Bladder microvascular endothelial cell (primary cell): ENCODE results near the gene RFESD. TPM values are rescaled to one million over a fixed set of nuclear protein-coding genes. Genes with fewer than 3 reads are reported as not detected.

Source experiments
- total RNA-seq: library from RNA; depleted of rRNA; stranded (reverse); fragments of >200 nt; gene quantifications from 2 replicates; pipeline ENCODE4 v1.2.3, GENCODE V29; 2014

Gene RFESD
- total RNA-seq, result 0.97 and 1.2 TPM in 2 replicates

DNA sequence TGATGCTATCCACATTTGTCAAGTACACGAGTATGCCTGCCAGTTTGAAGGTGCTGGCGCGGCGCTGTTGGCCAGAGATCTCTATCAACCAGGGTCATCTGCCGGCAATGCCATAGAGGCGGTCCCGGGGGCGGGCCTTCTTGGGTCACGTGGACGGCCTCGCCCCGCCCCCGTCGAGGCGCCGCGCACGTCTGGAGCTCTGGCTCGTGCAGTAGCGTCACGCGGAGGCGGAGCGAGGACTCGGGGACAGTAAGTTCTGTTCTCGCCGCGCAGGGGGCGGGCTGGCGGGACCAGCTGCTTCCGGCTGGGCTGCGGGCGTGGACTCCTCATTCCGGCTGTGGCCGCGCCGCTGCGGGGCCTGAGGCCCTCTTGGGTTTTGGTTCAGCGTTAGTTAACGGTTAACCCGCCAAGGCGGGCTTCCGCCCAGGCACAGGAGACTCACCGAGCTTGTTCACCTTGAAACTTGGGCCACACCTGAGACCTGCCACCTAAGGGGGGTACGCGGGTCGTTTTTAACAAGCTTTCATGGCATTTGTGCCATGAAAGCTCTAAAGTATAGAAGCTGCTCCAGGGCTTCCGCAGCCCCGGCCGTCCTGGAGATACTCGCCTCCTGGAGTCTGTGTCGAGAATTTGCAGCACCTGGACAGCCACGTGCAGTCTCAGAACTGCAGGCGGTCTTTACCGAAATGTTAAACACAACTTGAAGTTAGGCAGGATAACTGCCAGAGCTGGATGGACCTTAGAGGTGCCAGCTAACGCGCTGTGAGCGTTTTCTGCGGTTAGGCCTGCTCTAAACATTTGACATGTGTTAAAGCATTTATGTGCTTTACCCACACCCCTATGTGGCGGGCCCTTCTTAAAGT is at the start of gene RFESD:
TSS of gene RFESD (plus strand) at position 209 of the 863 bp plus-strand sequence. CDS start 5,495 bp downstream, outside the sequence.

DNA sequence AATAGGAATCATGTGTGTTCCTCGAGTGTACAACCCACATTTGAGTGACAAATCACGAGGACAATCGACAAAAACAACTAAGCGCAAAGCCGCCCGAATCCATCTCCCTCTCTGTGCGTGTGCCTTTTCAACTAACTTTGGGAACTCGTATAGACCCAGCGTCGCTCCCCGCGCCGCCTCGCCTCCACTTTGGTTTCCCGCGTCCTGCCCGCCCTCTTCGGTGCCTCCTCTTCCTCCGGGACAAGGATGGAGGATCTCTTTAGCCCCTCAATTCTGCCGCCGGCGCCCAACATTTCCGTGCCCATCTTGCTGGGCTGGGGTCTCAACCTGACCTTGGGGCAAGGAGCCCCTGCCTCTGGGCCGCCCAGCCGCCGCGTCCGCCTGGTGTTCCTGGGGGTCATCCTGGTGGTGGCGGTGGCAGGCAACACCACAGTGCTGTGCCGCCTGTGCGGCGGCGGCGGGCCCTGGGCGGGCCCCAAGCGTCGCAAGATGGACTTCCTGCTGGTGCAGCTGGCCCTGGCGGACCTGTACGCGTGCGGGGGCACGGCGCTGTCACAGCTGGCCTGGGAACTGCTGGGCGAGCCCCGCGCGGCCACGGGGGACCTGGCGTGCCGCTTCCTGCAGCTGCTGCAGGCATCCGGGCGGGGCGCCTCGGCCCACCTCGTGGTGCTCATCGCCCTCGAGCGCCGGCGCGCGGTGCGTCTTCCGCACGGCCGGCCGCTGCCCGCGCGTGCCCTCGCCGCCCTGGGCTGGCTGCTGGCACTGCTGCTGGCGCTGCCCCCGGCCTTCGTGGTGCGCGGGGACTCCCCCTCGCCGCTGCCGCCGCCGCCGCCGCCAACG is 26.3 kb upstream of the RFESD start, which contains the start of gene GPR150:
TSS of gene GPR150 (plus strand) at position 58 of the 840 bp plus-strand sequence. CDS start at position 247, 189 bp downstream.

DNA sequence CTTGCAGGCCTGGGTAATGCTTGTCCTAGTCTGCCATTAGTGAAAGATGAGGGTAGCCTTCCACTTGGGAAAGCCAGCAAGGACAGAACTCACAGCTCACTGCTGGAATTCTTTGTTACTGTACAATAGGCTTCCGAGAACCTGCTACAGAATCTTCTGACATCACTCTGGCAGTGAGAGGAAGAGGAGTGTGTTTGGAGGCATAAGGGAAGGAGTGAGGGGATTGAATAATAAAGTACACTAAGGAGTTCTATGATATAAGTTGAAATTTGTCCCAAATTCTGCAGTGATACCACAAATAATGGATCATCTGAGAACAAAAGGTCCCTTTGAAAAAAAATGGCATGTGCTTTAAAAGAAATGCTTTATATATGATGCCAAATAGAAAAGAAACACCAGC is 36.3 kb downstream of the RFESD start, which contains the start of gene SPATA9:
TSS of gene SPATA9 (minus strand) at position 101 of the 400 bp plus-strand sequence. CDS start 137 bp downstream, outside the sequence.

Other genes starting within 250 kb of the RFESD start
- gene SKIC3, start 91.8 kb upstream of the RFESD start, total RNA-seq, result 71.7 and 137 TPM in 2 replicates
- gene ARSK, start 91.7 kb upstream of the RFESD start, total RNA-seq, result 2.4 and 3.0 TPM in 2 replicates
- gene GPR150, start 26.7 kb upstream of the RFESD start, total RNA-seq, result 0.06 TPM in 1 of 2 replicates, not detected in the other
- gene SPATA9, start 36.2 kb downstream of the RFESD start, total RNA-seq, result not detected in 2 replicates
- gene RHOBTB3, start 84.6 kb downstream of the RFESD start, total RNA-seq, result 29.6 and 41.9 TPM in 2 replicates
- 7.0 and 10.4 TPM in 2 replicates for gene GLRX, start 175.9 kb downstream of the RFESD start, total RNA-seq